ENCODE measurements around the gene NTNG1. TPM values are rescaled to one million over a fixed set of nuclear protein-coding genes. Genes with fewer than 3 reads are reported as not detected.
A peak's percentile ranks its signal among the peaks of the same experiment; 100 is the strongest.

Gene NTNG1
- total RNA-seq, 1 donor from 2014 or later = 8.1 TPM

DNA sequence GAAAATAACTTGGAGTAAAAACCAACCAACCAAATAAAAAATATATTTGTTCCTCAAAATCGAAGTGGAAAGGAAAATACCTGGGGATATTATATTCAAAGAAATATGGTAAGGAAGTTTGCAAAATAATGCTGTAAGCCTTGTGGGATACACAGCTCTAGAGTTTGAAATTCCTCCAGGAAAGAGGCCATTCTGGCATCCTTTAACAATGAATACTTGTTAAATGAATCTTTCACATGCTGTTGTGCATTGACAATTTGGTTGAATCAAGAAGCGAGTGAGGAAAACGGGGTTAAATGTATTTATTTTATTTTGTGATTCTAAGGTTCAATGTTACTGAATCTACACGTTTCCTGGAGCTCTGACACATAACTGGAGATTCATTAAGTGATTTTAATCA lies 30.5 kb upstream of the NTNG1 start:
- no peaks in the 10 kb centered on the region for H3K36me3 Mint-ChIP-seq (ENCODE audit: low read depth, unreplicated experiment)
- TF ChIP-seq CTCF (IDR thresholded peaks at IDR 0.05; ENCODE audit: insufficient read depth, low read depth, low read length) (no peak), EZH2 (IDR thresholded peaks at IDR 0.05; ENCODE audit: insufficient read depth, low read length) (no peak)
- H3K9ac ChIP-seq (ENCODE audit: low read length) = no peak overlapping the region
- H3K9me3 Mint-ChIP-seq (ENCODE audit: unreplicated experiment) = no peaks in the 10 kb centered on the region
- H3K36me3 ChIP-seq (ENCODE audit: insufficient read depth, low read length) = no peaks in the 10 kb centered on the region
- no peaks in the 10 kb centered on the region for H4K20me1 ChIP-seq (ENCODE audit: insufficient read depth, low read length)
- peak overlapping the region; percentile 29 for H2AFZ ChIP-seq (ENCODE audit: low read depth, low read length)
- DNase-seq (ENCODE audit: low read depth) (peak; percentile 47), FAIRE-seq (no peak)
- no peaks in the 10 kb centered on the region for H3K4me1 Mint-ChIP-seq (ENCODE audit: low read depth, unreplicated experiment)
- no peaks in the 10 kb centered on the region for H3K27me3 ChIP-seq (ENCODE audit: insufficient read depth, low read length)
- H3K27ac ChIP-seq (ENCODE audit: low read depth, low read length) = no peak overlapping the region
- H3K79me2 ChIP-seq (ENCODE audit: insufficient read depth, low read length) = no peaks in the 10 kb centered on the region
- H3K9me3 ChIP-seq (ENCODE audit: insufficient read depth, low read depth, low read length) = no peaks in the 10 kb centered on the region
- peak overlapping the region; percentile 5 for H3K4me3 ChIP-seq (ENCODE audit: insufficient read depth, low read depth, low read length)
- peaks cover 5% of the 10 kb centered on the region for H3K4me1 ChIP-seq (ENCODE audit: insufficient read depth, low read length)
- H3K4me2 ChIP-seq (ENCODE audit: low read length) = peak overlapping the region; percentile 45
- H3K27me3 Mint-ChIP-seq (ENCODE audit: low read depth, unreplicated experiment) = no peaks in the 10 kb centered on the region
- H3K4me3 Mint-ChIP-seq (ENCODE audit: unreplicated experiment) = no peak overlapping the region
- no peak overlapping the region for H3K27ac Mint-ChIP-seq (ENCODE audit: unreplicated experiment)

DNA sequence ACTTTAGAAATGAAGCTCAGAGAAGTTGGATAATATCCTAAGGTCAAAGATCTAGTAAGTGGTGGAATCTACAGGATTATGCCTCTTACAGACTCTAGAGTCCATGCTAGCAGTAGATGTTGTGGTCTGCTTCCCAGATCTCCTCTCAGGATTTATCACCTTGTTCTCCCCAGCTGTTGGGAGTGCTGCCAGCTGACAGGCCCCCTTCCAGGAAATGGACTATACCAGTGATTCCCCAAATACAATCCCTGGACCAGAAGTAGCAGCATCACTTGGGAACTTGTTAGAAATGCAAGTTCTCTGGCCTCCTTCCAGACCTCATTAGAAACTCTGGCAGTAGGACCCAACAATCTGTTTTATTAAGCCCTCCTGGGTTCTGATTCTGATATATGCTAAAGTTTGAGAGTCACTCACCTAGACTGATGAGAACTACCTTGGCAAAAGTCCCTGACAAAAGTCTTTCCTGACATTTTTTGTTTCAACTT lies 24.5 kb upstream of the NTNG1 start:
- Histone ChIP-seq H3K79me2 (ENCODE audit: insufficient read depth, low read length) (no peaks in the 10 kb centered on the region), H2AFZ (ENCODE audit: low read depth, low read length) (no peak overlapping the region), H3K4me1 (ENCODE audit: insufficient read depth, low read length) (no peaks in the 10 kb centered on the region), H3K4me2 (ENCODE audit: low read length) (no peak overlapping the region), H3K27me3 (ENCODE audit: insufficient read depth, low read length) (no peaks in the 10 kb centered on the region), H3K9me3 (ENCODE audit: insufficient read depth, low read depth, low read length) (no peaks in the 10 kb centered on the region), H3K4me3 (ENCODE audit: insufficient read depth, low read depth, low read length) (no peak overlapping the region), H4K20me1 (ENCODE audit: insufficient read depth, low read length) (no peaks in the 10 kb centered on the region), H3K27ac (ENCODE audit: low read depth, low read length) (no peak overlapping the region), H3K36me3 (ENCODE audit: insufficient read depth, low read length) (no peaks in the 10 kb centered on the region), H3K9ac (ENCODE audit: low read length) (no peak overlapping the region)
- Mint-ChIP-seq H3K36me3 (ENCODE audit: low read depth, unreplicated experiment) (no peaks in the 10 kb centered on the region), H3K27ac (ENCODE audit: unreplicated experiment) (no peak overlapping the region), H3K9me3 (ENCODE audit: unreplicated experiment) (no peaks in the 10 kb centered on the region), H3K4me1 (ENCODE audit: low read depth, unreplicated experiment) (no peaks in the 10 kb centered on the region), H3K4me3 (ENCODE audit: unreplicated experiment) (no peak overlapping the region), H3K27me3 (ENCODE audit: low read depth, unreplicated experiment) (no peaks in the 10 kb centered on the region)
- DNase-seq (ENCODE audit: low read depth) (no peak), FAIRE-seq (no peak)
- TF ChIP-seq EZH2 (IDR thresholded peaks at IDR 0.05; ENCODE audit: insufficient read depth, low read length) (no peak), CTCF (IDR thresholded peaks at IDR 0.05; ENCODE audit: insufficient read depth, low read depth, low read length) (no peak)

- Mint-ChIP-seq H3K27me3 (ENCODE audit: low read depth, unreplicated experiment) (no peaks in the 10 kb centered on the region), H3K4me1 (ENCODE audit: low read depth, unreplicated experiment) (no peaks in the 10 kb centered on the region), H3K9me3 (ENCODE audit: unreplicated experiment) (no peaks in the 10 kb centered on the region), H3K27ac (ENCODE audit: unreplicated experiment) (no peak overlapping the region), H3K36me3 (ENCODE audit: low read depth, unreplicated experiment) (no peaks in the 10 kb centered on the region), H3K4me3 (ENCODE audit: unreplicated experiment) (no peak overlapping the region)
- H3K4me2 ChIP-seq (ENCODE audit: low read length) = no peak overlapping the region
- H3K27ac ChIP-seq (ENCODE audit: low read depth, low read length) = no peak overlapping the region
- H3K9me3 ChIP-seq (ENCODE audit: insufficient read depth, low read depth, low read length) = no peaks in the 10 kb centered on the region
- DNase-seq (ENCODE audit: low read depth) (no peak), FAIRE-seq (no peak)
- H3K27me3 ChIP-seq (ENCODE audit: insufficient read depth, low read length) = no peaks in the 10 kb centered on the region
- no peak overlapping the region for H2AFZ ChIP-seq (ENCODE audit: low read depth, low read length)
- no peaks in the 10 kb centered on the region for H3K4me1 ChIP-seq (ENCODE audit: insufficient read depth, low read length)
- TF ChIP-seq CTCF (IDR thresholded peaks at IDR 0.05; ENCODE audit: insufficient read depth, low read depth, low read length) = no peak
- no peak for TF ChIP-seq EZH2 (IDR thresholded peaks at IDR 0.05; ENCODE audit: insufficient read depth, low read length)
- H3K4me3 ChIP-seq (ENCODE audit: insufficient read depth, low read depth, low read length) = no peak overlapping the region
- H3K79me2 ChIP-seq (ENCODE audit: insufficient read depth, low read length) = no peaks in the 10 kb centered on the region
- no peaks in the 10 kb centered on the region for H4K20me1 ChIP-seq (ENCODE audit: insufficient read depth, low read length)
- H3K9ac ChIP-seq (ENCODE audit: low read length) = no peak overlapping the region
- H3K36me3 ChIP-seq (ENCODE audit: insufficient read depth, low read length) = no peaks in the 10 kb centered on the region
Measured at GRCh38 chr1:107122225-107122624, 18.6 kb upstream of the NTNG1 start.
